Measurements from ENCODE around the gene FCGR3A. TPM values are rescaled to one million over a fixed set of nuclear protein-coding genes. Genes with fewer than 3 reads are reported as not detected.

Gene FCGR3A
- total and polyA plus RNA-seq, 2 of the 4 experiments (the other 2 are of a cell fraction) = not detected

GRCh38 chr1:161511018-161511755, 38.4 kb downstream of the FCGR3A start:
- dilution Hi-C loops (cut with HindIII; ENCODE audit: low sequenced_read_pairs, unreplicated experiment) (no loop called here), intact Hi-C loops (cut with micrococcal nuclease) (no loop called here), in situ Hi-C loops (cut with MboI; ENCODE audit: low sequenced_read_pairs) (no loop called here)
- no peak overlapping the region for H2BK15ac ChIP-seq (ENCODE audit: low read depth, low read length)
- no peak overlapping the region for H3K27ac ChIP-seq (ENCODE audit: insufficient read depth, low read length)
- no peak overlapping the region for H2BK120ac ChIP-seq (ENCODE audit: low read depth, low read length)
- no peak overlapping the region for H3K56ac ChIP-seq (ENCODE audit: extremely low read depth, insufficient read depth, low read length)
- BruUV-seq (replicated peaks) = no TSS peak
- H3K18ac ChIP-seq (ENCODE audit: low read depth, low read length) = no peak overlapping the region
- H3K36me3 ChIP-seq (ENCODE audit: control insufficient read depth, insufficient read depth, low read length) = no peaks in the 10 kb centered on the region
- H3K9ac ChIP-seq (ENCODE audit: low read depth, low read length) = no peak overlapping the region
- H2AK9ac ChIP-seq (replicated peaks; ENCODE audit: low read depth, low read length, poor library complexity) = no peak overlapping the region
- ATAC-seq (ENCODE audit: low read depth) = no peak
- WGBS, 2 experiments (ENCODE audit: extremely low coverage in 2 of 2, insufficient read length in 1 of 2) = no CpG with 5 or more reads among the region's 5 CpGs
- ChIA-PET POLR2A (ENCODE audit: unreplicated experiment) (no interaction called here), CTCF (no interaction called here)
- H2BK5ac ChIP-seq (ENCODE audit: low read depth, low read length, poor library complexity, severe bottlenecking) = no peak overlapping the region
- no peak overlapping the region for H4K91ac ChIP-seq (ENCODE audit: insufficient read depth, low read depth, low read length)
- no peak overlapping the region for H2AK5ac ChIP-seq (ENCODE audit: low read depth, low read length)
- no peaks in the 10 kb centered on the region for H3K9me3 ChIP-seq (ENCODE audit: control insufficient read depth, insufficient read depth, low read length)
- no peak overlapping the region for H2AFZ ChIP-seq (replicated peaks; ENCODE audit: low read length, poor library complexity)
- no peaks in the 10 kb centered on the region for H3K27me3 ChIP-seq (ENCODE audit: control insufficient read depth, insufficient read depth, low read length)
- H4K8ac ChIP-seq (ENCODE audit: low read depth in 2 of 2, low read length in 2 of 2) = no peak overlapping the region
- H4K5ac ChIP-seq (ENCODE audit: low read depth, low read length) = no peak overlapping the region
- peaks cover 13% of the 10 kb centered on the region for H3K4me1 ChIP-seq (ENCODE audit: control insufficient read depth, insufficient read depth, low read length)
- no peaks in the 10 kb centered on the region for H3K79me1 ChIP-seq (ENCODE audit: low read depth in 1 of 2, low read length in 2 of 2)
- no peak overlapping the region for H3K4me3 ChIP-seq (ENCODE audit: insufficient read depth, low read depth, low read length)
- TF ChIP-seq POLR2A (IDR thresholded peaks at IDR 0.05; ENCODE audit: low read depth, low read length) (no peak), RCOR1 (IDR thresholded peaks at IDR 0.05; ENCODE audit: insufficient replicate concordance, low read length) (no peak), USF2 (IDR thresholded peaks at IDR 0.05; ENCODE audit: low read depth, low read length) (no peak), CEBPB (IDR thresholded peaks at IDR 0.05; ENCODE audit: low read depth, low read length) (no peak), MAFK (IDR thresholded peaks at IDR 0.05; ENCODE audit: low read depth, low read length) (no peak), NFE2L2 (IDR thresholded peaks at IDR 0.05; ENCODE audit: low read depth, low read length) (no peak), RAD21 (IDR thresholded peaks at IDR 0.05; ENCODE audit: low read length) (no peak)
- 0 out of 2 replicates have a peak, but pooled peaks cover 5% of the 10 kb centered on the region for H3K9me1 ChIP-seq (ENCODE audit: insufficient read depth, low read length)
- H3K4ac ChIP-seq (ENCODE audit: low read depth, low read length) = no peak overlapping the region
- no peak for DNase-seq
- H3K23ac ChIP-seq (ENCODE audit: low read depth, low read length) = no peak overlapping the region
- H4K20me1 ChIP-seq (ENCODE audit: insufficient read depth, low read length) = no peaks in the 10 kb centered on the region
- H3K4me2 ChIP-seq (ENCODE audit: low read depth, low read length) = no peak overlapping the region
- no peak overlapping the region for H2BK20ac ChIP-seq (ENCODE audit: low read depth, low read length)
- no peak overlapping the region for H3K14ac ChIP-seq (replicated peaks; ENCODE audit: low read depth, low read length)

Data from IMR-90 (cell line).